WTC11 (cell line): ENCODE data around the gene SAP25. TPM values are rescaled to one million over a fixed set of nuclear protein-coding genes. Genes with fewer than 3 reads are reported as not detected.

ENCODE experiments used
- ATAC-seq: fragments of 200-7000 bp; cut with Tn5 transposase; 2 replicates; pipeline ENCODE4 v1.10.0; 2021; ENCODE audit warnings: mild to moderate bottlenecking, moderate library complexity
- CTCF ChIA-PET: fragments of 300-600 bp; sonication (Branson Sonifier 250); formaldehyde crosslinking; loops from one replicate; lab custom pipeline; 2021; ENCODE audit warnings: antibody characterized with exemption; lab: Charles Lee
- POLR2A ChIA-PET: fragments of 350-600 bp; sonication (Branson Sonifier 250); formaldehyde crosslinking; loops from one replicate; lab custom pipeline; 2021; ENCODE audit warnings: antibody characterized with exemption; lab: Charles Lee
- DNase-seq: peaks from one replicate; pipeline ENCODE4 v3.0.0; 2021; ENCODE audit warnings: low spot score
- H3K27ac Mint-ChIP-seq: 2 replicates; pipeline ENCODE4 v1.8.0; 2021; ENCODE audit warnings: mixed read lengths
- H3K27me3 Mint-ChIP-seq: 2 replicates; pipeline ENCODE4 v1.8.0; 2021; ENCODE audit warnings: low read depth, mild to moderate bottlenecking, moderate library complexity, mixed read lengths
- H3K36me3 Mint-ChIP-seq: 2 replicates; pipeline ENCODE4 v1.8.0; 2021; ENCODE audit warnings: mixed read lengths
- H3K4me1 Mint-ChIP-seq: 2 replicates; pipeline ENCODE4 v1.8.0; 2022; ENCODE audit warnings: mixed read lengths
- H3K4me3 Mint-ChIP-seq: 2 replicates; pipeline ENCODE4 v1.8.0; 2021; ENCODE audit warnings: mild to moderate bottlenecking, moderate library complexity, mixed read lengths
- H3K9me3 Mint-ChIP-seq: 2 replicates; pipeline ENCODE4 v1.8.0; 2021; ENCODE audit warnings: mixed read lengths
- CBFB ChIP-seq: sonication (generic); formaldehyde crosslinking; IDR thresholded peaks from 2 replicates; pipeline ENCODE4 v1.8.1; 2022; ENCODE audit warnings: mild to moderate bottlenecking, low read depth, missing genetic modification reagents
- CTCF ChIP-seq: fragments of 200-600 bp; IDR thresholded peaks from 2 replicates; pipeline ENCODE4 v1.8.0; 2022; ENCODE audit warnings: antibody characterized with exemption
- E2F1 ChIP-seq: sonication (generic); formaldehyde crosslinking; IDR thresholded peaks from 2 replicates; pipeline ENCODE4 v1.8.0; 2022; ENCODE audit warnings: mild to moderate bottlenecking, missing genetic modification reagents
- ELF4 ChIP-seq: sonication (generic); formaldehyde crosslinking; IDR thresholded peaks from 2 replicates; pipeline ENCODE4 v1.8.1; 2022; ENCODE audit warnings: low read depth, mild to moderate bottlenecking, moderate library complexity, missing genetic modification reagents
- ESRRA ChIP-seq: sonication (generic); formaldehyde crosslinking; IDR thresholded peaks from 2 replicates; pipeline ENCODE4 v1.8.1; 2022; ENCODE audit warnings: mild to moderate bottlenecking, missing genetic modification reagents, borderline replicate concordance
- ETV6 ChIP-seq: sonication (generic); formaldehyde crosslinking; IDR thresholded peaks from 2 replicates; pipeline ENCODE4 v1.8.1; 2022; ENCODE audit warnings: mild to moderate bottlenecking, missing genetic modification reagents
- FOXP4 ChIP-seq: sonication (generic); formaldehyde crosslinking; IDR thresholded peaks from 2 replicates; pipeline ENCODE4 v1.8.0; 2022; ENCODE audit warnings: mild to moderate bottlenecking, missing genetic modification reagents
- GABPB1 ChIP-seq: sonication (generic); formaldehyde crosslinking; IDR thresholded peaks from 2 replicates; pipeline ENCODE4 v1.8.1; 2023; ENCODE audit warnings: mild to moderate bottlenecking, missing genetic modification reagents
- GRHL2 ChIP-seq: fragments of 250-450 bp; sonication (Bioruptor Pico); IDR thresholded peaks from 2 replicates; pipeline ENCODE4 v1.8.0; 2022; ENCODE audit warnings: mild to moderate bottlenecking, moderate library complexity; ENCODE audit not compliant: insufficient replicate concordance, severe bottlenecking
- NR1H2 ChIP-seq: sonication (generic); formaldehyde crosslinking; IDR thresholded peaks from 2 replicates; pipeline ENCODE4 v1.9.0; 2021; ENCODE audit warnings: mild to moderate bottlenecking, moderate library complexity, missing genetic modification reagents
- NR2C2 ChIP-seq: sonication (generic); formaldehyde crosslinking; IDR thresholded peaks from 2 replicates; pipeline ENCODE4 v1.8.0; 2022; ENCODE audit warnings: mild to moderate bottlenecking, missing genetic modification reagents
- PRDM15 ChIP-seq: sonication (generic); formaldehyde crosslinking; IDR thresholded peaks from 2 replicates; pipeline ENCODE4 v1.8.0; 2022; ENCODE audit warnings: missing genetic modification reagents
- PRRX2 ChIP-seq: fragments of 250-450 bp; sonication (Bioruptor Pico); IDR thresholded peaks from 2 replicates; pipeline ENCODE4 v1.8.0; 2021; ENCODE audit warnings: mild to moderate bottlenecking
- SMAD4 ChIP-seq: sonication (generic); formaldehyde crosslinking; IDR thresholded peaks from 2 replicates; pipeline ENCODE4 v1.8.0; 2022; ENCODE audit warnings: mild to moderate bottlenecking, missing genetic modification reagents
- TP53 ChIP-seq: sonication (generic); formaldehyde crosslinking; IDR thresholded peaks from 2 replicates; pipeline ENCODE4 v1.8.1; 2023; ENCODE audit warnings: mild to moderate bottlenecking, missing genetic modification reagents
- ZMAT4 ChIP-seq: fragments of 250-450 bp; sonication (Bioruptor Pico); IDR thresholded peaks from 2 replicates; pipeline ENCODE4 v1.9.0; 2021; ENCODE audit warnings: mild to moderate bottlenecking
- ZNF219 ChIP-seq: sonication (generic); formaldehyde crosslinking; IDR thresholded peaks from 2 replicates; pipeline ENCODE4 v1.8.0; 2023; ENCODE audit warnings: missing genetic modification reagents, mild to moderate bottlenecking, borderline replicate concordance
- ZSCAN18 ChIP-seq: fragments of 250-450 bp; sonication (Bioruptor Pico); IDR thresholded peaks from 2 replicates; pipeline ENCODE4 v2.1.2; 2022; ENCODE audit warnings: mild to moderate bottlenecking, moderate library complexity
- total RNA-seq: library from RNA; stranded (reverse); gene quantifications from 3 replicates; pipeline ENCODE4 v1.2.3, GENCODE V29; 2021

Gene SAP25
- total RNA-seq, 1 experiment from 2014 or later: 9.3 TPM

GRCh38 chr7:100578246-100579183, 4.8 kb upstream of the SAP25 start:
- DNase-seq (no peak), ATAC-seq (no peak)
- TF ChIP-seq NR1H2 (CRISPR knock-in tag) (no peak), TP53 (no peak), PRDM15 (CRISPR knock-in tag) (no peak), ZSCAN18 (no peak), ELF4 (CRISPR knock-in tag) (no peak), NR2C2 (CRISPR knock-in tag) (no peak), PRRX2 (CRISPR knock-in tag) (no peak), ETV6 (CRISPR knock-in tag) (no peak), CBFB (CRISPR knock-in tag) (no peak), GRHL2 (CRISPR knock-in tag) (no peak), ZNF219 (CRISPR knock-in tag) (no peak), ESRRA (no peak)
- Mint-ChIP-seq H3K4me1 (peaks cover 9% of the 10 kb centered on the region), H3K36me3 (peaks cover 7% of the 10 kb centered on the region; the same call in 1 of the 2 replicates), H3K27ac (no peak overlapping the region), H3K27me3 (no peaks in the 10 kb centered on the region), H3K9me3 (no peaks in the 10 kb centered on the region), H3K4me3 (no peak overlapping the region)
- CTCF ChIA-PET: interaction anchor here (0.9 kb wide), 1 partner anchor 18 kb away, joined by 3 read pairs; no protein-coding TSS in a partner anchor
- POLR2A ChIA-PET: interaction anchor here (1.3 kb wide), 1 partner anchor 24 kb away, joined by 3 read pairs; the partner anchor contains the start of gene PCOLCE

GRCh38 chr7:100577507-100577906, 3.8 kb upstream of the SAP25 start:
- ATAC-seq (no peak), DNase-seq (no peak)
- TF ChIP-seq CTCF: no peak
- TF ChIP-seq GABPB1 (CRISPR knock-in tag): no peak
- TF ChIP-seq ZMAT4: no peak
- TF ChIP-seq SMAD4: no peak
- no peak for TF ChIP-seq E2F1
- no peak for TF ChIP-seq FOXP4
- no peaks in the 10 kb centered on the region for H3K9me3 Mint-ChIP-seq
- H3K27me3 Mint-ChIP-seq: no peaks in the 10 kb centered on the region
- H3K4me1 Mint-ChIP-seq: peaks cover 2% of the 10 kb centered on the region; the same call in 1 of the 2 replicates
- H3K4me3 Mint-ChIP-seq: no peak overlapping the region
- ChIA-PET POLR2A (interaction anchor here (1.3 kb wide), 1 partner anchor 25 kb away, joined by 3 read pairs; the partner anchor contains the start of gene PCOLCE), CTCF (no interaction called here)
- peaks cover 7% of the 10 kb centered on the region; the same call in 1 of the 2 replicates for H3K36me3 Mint-ChIP-seq
- no peak overlapping the region for H3K27ac Mint-ChIP-seq
